ENCODE measurements around the gene MKI67.
A peak's percentile ranks its signal among the peaks of the same experiment; 100 is the strongest.

MKI67 gene

DNA sequence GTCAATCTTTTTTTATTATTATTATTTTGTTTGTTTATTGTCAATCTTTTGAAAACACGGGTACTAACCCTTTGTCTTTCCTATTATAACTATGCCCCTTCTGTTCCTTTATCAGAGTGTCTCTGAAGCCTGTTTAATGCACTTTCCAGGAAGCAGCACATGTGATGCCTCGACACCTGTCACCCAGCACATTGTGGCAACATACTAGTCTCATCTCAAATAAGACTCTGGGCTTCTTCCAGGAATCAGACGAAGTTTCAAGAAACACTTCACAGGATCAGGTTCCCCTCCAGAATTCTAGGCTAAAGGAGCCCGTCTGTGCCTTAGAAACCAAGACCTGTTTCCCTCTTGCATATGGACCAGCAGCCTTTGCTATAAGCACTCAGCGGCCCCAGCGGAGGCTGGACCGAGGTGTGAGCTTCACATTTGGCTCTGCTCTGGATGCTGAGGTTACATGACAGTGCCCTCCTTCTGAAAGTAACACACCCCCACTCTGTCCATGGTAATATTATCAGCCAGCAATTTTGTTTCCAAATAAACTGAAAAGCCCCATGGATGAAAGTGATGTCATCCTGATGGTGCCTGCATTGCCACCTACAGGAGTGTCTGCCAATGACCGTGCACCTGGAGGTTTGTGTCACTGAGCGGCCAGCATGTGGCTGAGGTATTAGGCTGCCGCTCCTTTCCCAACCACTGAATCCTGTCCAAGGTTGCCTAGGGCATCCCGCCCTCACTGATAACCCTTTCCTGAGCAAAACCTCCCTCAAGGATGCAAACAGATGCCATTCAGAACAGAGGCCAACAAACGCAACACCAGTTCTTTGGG is 38.1 kb downstream of the MKI67 start:
- Histone ChIP-seq H3K4me2 (ENCODE audit: low read depth, low read length) (no peak overlapping the region; the same call in 1 of the 2 replicates), H3K9me2 (replicated peaks; ENCODE audit: insufficient read depth, low read length) (no peaks in the 10 kb centered on the region), H3K4me1 (ENCODE audit: low read length) (peaks cover 43% of the 10 kb centered on the region), H2AFZ (ENCODE audit: low read length) (no peak overlapping the region), H3K36me3 (replicated peaks; ENCODE audit: insufficient read depth, low read length) (no peaks in the 10 kb centered on the region), H3K4me3 (ENCODE audit: low read length) (no peak overlapping the region), H4K20me1 (ENCODE audit: insufficient read depth, low read length) (no peaks in the 10 kb centered on the region), H3K9ac (ENCODE audit: low read length) (no peak overlapping the region), H3K9me3 (replicated peaks; ENCODE audit: insufficient read depth, low read length) (no peaks in the 10 kb centered on the region), H3K27ac (ENCODE audit: low read length) (no peak overlapping the region), H3F3A (ENCODE audit: insufficient read depth, low read length) (peaks cover 9% of the 10 kb centered on the region), H3K27me3 (replicated peaks; ENCODE audit: insufficient read depth, low read length) (no peaks in the 10 kb centered on the region), H3K79me2 (ENCODE audit: low read length) (no peaks in the 10 kb centered on the region)
- DNase-seq = peak; percentile 34
- no peak for TF ChIP-seq EZH2phosphoT487 (IDR thresholded peaks at IDR 0.05; ENCODE audit: low read length)
- no peak for TF ChIP-seq EZH2 (optimal IDR thresholded peaks at IDR 0.05; ENCODE audit: low read depth, low read length)
- TF ChIP-seq, protein P1, sequence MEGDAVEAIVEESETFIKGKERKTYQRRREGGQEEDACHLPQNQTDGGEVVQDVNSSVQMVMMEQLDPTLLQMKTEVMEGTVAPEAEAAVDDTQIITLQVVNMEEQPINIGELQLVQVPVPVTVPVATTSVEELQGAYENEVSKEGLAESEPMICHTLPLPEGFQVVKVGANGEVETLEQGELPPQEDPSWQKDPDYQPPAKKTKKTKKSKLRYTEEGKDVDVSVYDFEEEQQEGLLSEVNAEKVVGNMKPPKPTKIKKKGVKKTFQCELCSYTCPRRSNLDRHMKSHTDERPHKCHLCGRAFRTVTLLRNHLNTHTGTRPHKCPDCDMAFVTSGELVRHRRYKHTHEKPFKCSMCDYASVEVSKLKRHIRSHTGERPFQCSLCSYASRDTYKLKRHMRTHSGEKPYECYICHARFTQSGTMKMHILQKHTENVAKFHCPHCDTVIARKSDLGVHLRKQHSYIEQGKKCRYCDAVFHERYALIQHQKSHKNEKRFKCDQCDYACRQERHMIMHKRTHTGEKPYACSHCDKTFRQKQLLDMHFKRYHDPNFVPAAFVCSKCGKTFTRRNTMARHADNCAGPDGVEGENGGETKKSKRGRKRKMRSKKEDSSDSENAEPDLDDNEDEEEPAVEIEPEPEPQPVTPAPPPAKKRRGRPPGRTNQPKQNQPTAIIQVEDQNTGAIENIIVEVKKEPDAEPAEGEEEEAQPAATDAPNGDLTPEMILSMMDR (IDR thresholded peaks at IDR 0.05; ENCODE audit: low read length) = peak; percentile 32

DNA sequence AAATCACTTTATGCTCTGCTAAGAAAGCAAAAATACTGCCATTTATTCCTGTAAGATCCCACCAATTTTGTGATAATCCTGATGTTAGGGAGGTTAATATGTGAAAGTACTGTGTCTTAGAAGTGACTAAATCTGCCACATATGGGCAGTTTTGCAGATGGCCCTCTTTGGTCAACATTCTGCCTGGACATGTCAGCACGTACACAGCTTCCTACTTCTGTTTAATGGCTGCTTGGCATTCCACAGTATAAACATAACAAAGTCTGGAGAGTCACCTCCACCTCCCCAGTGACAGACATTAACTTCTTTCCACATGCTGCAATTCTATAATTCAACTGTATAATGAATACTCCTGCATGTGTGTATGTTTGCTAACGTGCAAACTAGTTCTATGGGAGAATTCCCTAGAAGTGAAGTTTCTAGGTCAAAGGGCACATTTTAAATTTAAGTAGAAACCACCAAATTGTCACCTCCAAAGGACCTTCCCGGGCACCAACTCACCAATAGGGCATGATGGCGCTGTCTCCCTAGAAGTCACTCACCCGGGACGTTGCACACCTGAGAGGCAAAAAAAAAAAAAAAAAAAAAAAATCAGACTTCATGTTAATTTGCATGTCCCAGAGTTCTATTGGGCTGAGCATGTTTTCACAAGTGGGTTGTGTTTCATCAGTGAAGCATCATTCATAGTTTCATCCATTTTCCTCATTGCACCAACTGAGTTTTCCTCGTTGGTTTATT is 38.9 kb downstream of the MKI67 start:
- Histone ChIP-seq H3K9ac (ENCODE audit: low read length) (no peak overlapping the region), H3K27ac (ENCODE audit: low read length) (no peak overlapping the region), H3K4me2 (ENCODE audit: low read depth, low read length) (no peak overlapping the region), H3K9me3 (replicated peaks; ENCODE audit: insufficient read depth, low read length) (no peaks in the 10 kb centered on the region), H3K4me1 (ENCODE audit: low read length) (peaks cover 49% of the 10 kb centered on the region), H2AFZ (ENCODE audit: low read length) (no peak overlapping the region), H3K36me3 (replicated peaks; ENCODE audit: insufficient read depth, low read length) (no peaks in the 10 kb centered on the region), H3K9me2 (replicated peaks; ENCODE audit: insufficient read depth, low read length) (no peaks in the 10 kb centered on the region), H3F3A (ENCODE audit: insufficient read depth, low read length) (peaks cover 17% of the 10 kb centered on the region), H3K79me2 (ENCODE audit: low read length) (no peaks in the 10 kb centered on the region), H4K20me1 (ENCODE audit: insufficient read depth, low read length) (no peaks in the 10 kb centered on the region), H3K27me3 (replicated peaks; ENCODE audit: insufficient read depth, low read length) (no peaks in the 10 kb centered on the region), H3K4me3 (ENCODE audit: low read length) (no peak overlapping the region)
- DNase-seq = peak; percentile 44
- TF ChIP-seq EZH2phosphoT487 (IDR thresholded peaks at IDR 0.05; ENCODE audit: low read length) (no peak), EZH2 (optimal IDR thresholded peaks at IDR 0.05; ENCODE audit: low read depth, low read length) (no peak)
- TF ChIP-seq, protein P1 (IDR thresholded peaks at IDR 0.05; ENCODE audit: low read length) = peak; percentile 15

DNA sequence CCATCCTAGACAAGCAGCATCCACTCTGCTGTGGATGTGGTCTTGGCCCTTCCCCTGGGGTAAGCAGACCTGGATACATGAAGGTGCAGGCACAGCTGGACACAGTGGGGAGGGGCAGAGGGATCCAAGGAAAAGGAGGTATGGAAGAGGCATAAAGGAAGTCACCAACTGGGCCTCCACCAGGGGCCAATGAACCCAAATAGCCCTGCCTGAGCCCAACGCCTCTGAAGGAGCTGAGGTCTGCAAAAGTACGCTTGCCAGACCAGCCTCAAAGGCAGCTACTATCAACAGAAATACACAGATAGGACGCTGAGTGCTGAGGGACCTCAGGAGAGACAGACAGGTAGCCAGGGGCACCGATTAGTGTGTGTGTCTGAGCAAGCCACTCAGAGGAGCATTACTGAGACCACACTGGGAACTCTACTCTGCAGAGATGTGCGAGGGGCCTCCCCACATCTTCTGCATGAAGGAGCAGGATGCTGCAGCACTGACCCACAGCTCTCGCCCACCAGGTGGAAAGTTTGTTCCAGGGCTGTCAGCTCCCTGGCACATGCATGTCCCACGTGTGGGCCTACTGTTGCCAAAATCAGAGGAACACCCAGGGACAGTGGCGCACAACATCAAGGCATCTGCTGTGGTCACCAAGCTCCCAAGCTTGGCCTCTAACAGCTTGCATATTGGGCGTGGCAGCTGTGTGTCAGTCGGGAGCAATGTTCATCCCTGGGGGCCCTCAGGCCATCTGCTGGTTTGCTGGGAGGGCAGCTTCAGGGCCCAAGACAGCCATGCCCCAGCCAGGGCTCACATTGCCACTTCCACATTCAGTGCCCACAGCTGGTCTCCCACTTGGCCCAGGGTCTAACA is 40.0 kb downstream of the MKI67 start:
- no peak for DNase-seq

More for the DNA sequence above, 40.0 kb downstream of the MKI67 start:
- Histone ChIP-seq H3K36me3 (replicated peaks; ENCODE audit: insufficient read depth, low read length) (no peaks in the 10 kb centered on the region), H3K4me1 (ENCODE audit: low read length) (peaks cover 60% of the 10 kb centered on the region), H2AFZ (ENCODE audit: low read length) (no peak overlapping the region), H3K27me3 (replicated peaks; ENCODE audit: insufficient read depth, low read length) (no peaks in the 10 kb centered on the region), H3K9me2 (replicated peaks; ENCODE audit: insufficient read depth, low read length) (no peaks in the 10 kb centered on the region), H3K27ac (ENCODE audit: low read length) (no peak overlapping the region), H3K79me2 (ENCODE audit: low read length) (no peaks in the 10 kb centered on the region), H3K9me3 (replicated peaks; ENCODE audit: insufficient read depth, low read length) (no peaks in the 10 kb centered on the region), H3K4me2 (ENCODE audit: low read depth, low read length) (no peak overlapping the region), H3K9ac (ENCODE audit: low read length) (no peak overlapping the region), H3F3A (ENCODE audit: insufficient read depth, low read length) (peaks cover 25% of the 10 kb centered on the region), H4K20me1 (ENCODE audit: insufficient read depth, low read length) (no peaks in the 10 kb centered on the region), H3K4me3 (ENCODE audit: low read length) (no peak overlapping the region)
- TF ChIP-seq EZH2phosphoT487 (IDR thresholded peaks at IDR 0.05; ENCODE audit: low read length) = no peak
- no peak for TF ChIP-seq EZH2 (optimal IDR thresholded peaks at IDR 0.05; ENCODE audit: low read depth, low read length)
- TF ChIP-seq, protein P1 (IDR thresholded peaks at IDR 0.05; ENCODE audit: low read length) = no peak
